H1 (cell line): ENCODE results near the gene GRID2. TPM values are rescaled to one million over a fixed set of nuclear protein-coding genes. Genes with fewer than 3 reads are reported as not detected.
A peak's percentile ranks its signal among the peaks of the same experiment; 100 is the strongest.

Experiments
- CTCF ChIA-PET: fragments of 300-600 bp; sonication (Branson Sonifier 250); formaldehyde crosslinking; loops from one replicate; lab custom pipeline; 2021; ENCODE audit not compliant: partially characterized antibody; lab: Charles Lee
- POLR2A ChIA-PET: fragments of 300-600 bp; sonication (Branson Sonifier 250); formaldehyde crosslinking; loops from one replicate; lab custom pipeline; 2021; ENCODE audit warnings: inconsistent platforms; ENCODE audit not compliant: partially characterized antibody; lab: Charles Lee
- DNase-seq, 2 experiments: peaks; one replicate each; pipeline versions ENCODE4 v3.0.0 to v3.0.0-alpha.2; 2010 to 2022; ENCODE audit warnings: low spot score in 2 of 2, low read depth in 1 of 2, mixed read lengths in 1 of 2
- FAIRE-seq: peaks from 2 replicates; lab custom pipeline; 2011; peaks lifted over from hg19 to GRCh38; lab: Jason Lieb, UNC
- H2AFZ ChIP-seq: 2 replicates; pipeline ENCODE4 v1.8.1; 2012; ENCODE audit warnings: low read length, inconsistent platforms
- H2AK5ac ChIP-seq: 2 replicates; pipeline ENCODE4 v1.6.1; 2013; ENCODE audit warnings: low read depth, low read length
- H2BK120ac ChIP-seq: replicated peaks from 2 replicates; pipeline ENCODE3; 2013; ENCODE audit warnings: low read depth, low read length, inconsistent platforms
- H2BK12ac ChIP-seq: 2 replicates; pipeline ENCODE4 v1.6.1; 2013; ENCODE audit warnings: low read depth, low read length
- H2BK15ac ChIP-seq: 2 replicates; pipeline ENCODE4 v1.6.1; 2013; ENCODE audit warnings: low read length
- H2BK20ac ChIP-seq: 2 replicates; pipeline ENCODE4 v1.6.1; 2013; ENCODE audit warnings: low read length
- H2BK5ac ChIP-seq: 2 replicates; pipeline ENCODE4 v1.6.1; 2013; ENCODE audit warnings: low read depth, low read length
- H3K14ac ChIP-seq: 2 replicates; pipeline ENCODE4 v1.6.1; 2013; ENCODE audit warnings: inconsistent platforms; ENCODE audit not compliant: insufficient read length
- H3K18ac ChIP-seq: 2 replicates; pipeline ENCODE4 v1.6.1; 2013; ENCODE audit warnings: low read length; ENCODE audit errors: extremely low read depth
- H3K23ac ChIP-seq: 2 replicates; pipeline ENCODE4 v1.6.1; 2013; ENCODE audit warnings: inconsistent platforms; ENCODE audit not compliant: insufficient read length
- H3K23me2 ChIP-seq: 2 replicates; pipeline ENCODE4 v1.6.1; 2013; ENCODE audit warnings: low read depth, low read length
- H3K27ac ChIP-seq: 2 replicates; pipeline ENCODE4 v1.6.1; 2011; ENCODE audit warnings: low read depth, low read length, inconsistent platforms
- H3K27me3 ChIP-seq, 4 experiments: replicated peaks in 1 of 4; 1 replicate in 1 of 4; 2 replicates in 3 of 4; pipeline versions ENCODE4 v1.6.1 to v1.8.1; 2011 to 2013; ENCODE audit warnings: low read length in 3 of 4, mild to moderate bottlenecking in 3 of 4, inconsistent platforms in 2 of 4, mixed read lengths in 2 of 4, moderate library complexity in 1 of 4; ENCODE audit not compliant: control insufficient read depth in 3 of 4, insufficient read depth in 3 of 4; ENCODE audit errors: extremely low read depth in 1 of 4
- H3K36me3 ChIP-seq, 4 experiments: 2 replicates each; pipeline versions ENCODE4 v1.6.1 to v1.8.1; 2011 to 2013; ENCODE audit warnings: mild to moderate bottlenecking in 4 of 4, low read length in 3 of 4, moderate library complexity in 2 of 4, control low read depth in 1 of 4, inconsistent platforms in 1 of 4; ENCODE audit not compliant: insufficient read depth in 4 of 4, control insufficient read depth in 2 of 4
- H3K4ac ChIP-seq: replicated peaks from 2 replicates; pipeline ENCODE3; 2013; ENCODE audit warnings: low read length, low read depth, mixed read lengths, inconsistent platforms; ENCODE audit not compliant: insufficient read length
- H3K4me1 ChIP-seq, 4 experiments: replicated peaks in 1 of 4; 1 replicate in 1 of 4; 2 replicates in 3 of 4; pipeline versions ENCODE4 v1.6.1 to v1.8.1; 2011 to 2013; ENCODE audit warnings: low read length in 3 of 4, inconsistent platforms in 2 of 4, mixed read lengths in 1 of 4; ENCODE audit not compliant: insufficient read depth in 4 of 4, control insufficient read depth in 3 of 4
- H3K4me2 ChIP-seq, 2 experiments: 2 replicates each; pipeline versions ENCODE4 v1.6.1 to v1.8.1; 2011 to 2013; ENCODE audit warnings: low read depth in 2 of 2, low read length in 2 of 2, control low read depth in 1 of 2, inconsistent platforms in 1 of 2, mild to moderate bottlenecking in 1 of 2; ENCODE audit not compliant: insufficient read depth in 1 of 2
- H3K4me3 ChIP-seq, 4 experiments: fragments of 200-600, 300-600 bp in 1 of 4; sonication (generic), shearing (Covaris generic), sonication (Bioruptor Twin) in 1 of 4; 2 replicates each; pipeline versions ENCODE4 v1.5.1 to v1.8.1; 2011 to 2016; ENCODE audit warnings: low read length in 4 of 4, low read depth in 3 of 4, control low read depth in 2 of 4, inconsistent platforms in 2 of 4, mild to moderate bottlenecking in 2 of 4, mixed read lengths in 1 of 4, moderate library complexity in 1 of 4; ENCODE audit not compliant: insufficient read depth in 2 of 4; ENCODE audit errors: extremely low read depth in 1 of 4
- H3K56ac ChIP-seq: replicated peaks from 2 replicates; pipeline ENCODE3; 2013; ENCODE audit warnings: low read depth, mild to moderate bottlenecking, mixed read lengths, low read length, inconsistent platforms; ENCODE audit not compliant: insufficient read length
- H3K79me1 ChIP-seq: 2 replicates; pipeline ENCODE4 v1.6.1; 2013; ENCODE audit warnings: low read depth, low read length, control low read depth
- H3K79me2 ChIP-seq, 2 experiments: 2 replicates each; pipeline versions ENCODE4 v1.6.1 to v1.8.1; 2012 to 2013; ENCODE audit warnings: low read length in 2 of 2, mild to moderate bottlenecking in 2 of 2, inconsistent platforms in 1 of 2; ENCODE audit not compliant: insufficient read depth in 2 of 2, control insufficient read depth in 1 of 2
- H3K9ac ChIP-seq, 4 experiments: replicated peaks in 1 of 4; 1 replicate in 1 of 4; 2 replicates in 3 of 4; pipeline versions ENCODE4 v1.6.1 to v1.8.1; 2011 to 2013; ENCODE audit warnings: low read depth in 3 of 4, low read length in 3 of 4, control low read depth in 2 of 4, mild to moderate bottlenecking in 2 of 4, moderate library complexity in 2 of 4, inconsistent platforms in 1 of 4; ENCODE audit errors: extremely low read depth in 1 of 4
- H3K9me3 ChIP-seq, 2 experiments: 2 replicates each; pipeline versions ENCODE4 v1.6.1 to v1.8.1; 2012 to 2013; ENCODE audit warnings: mild to moderate bottlenecking in 2 of 2, moderate library complexity in 2 of 2, control low read depth in 1 of 2, inconsistent platforms in 1 of 2, low read depth in 1 of 2, low read length in 1 of 2, mixed read lengths in 1 of 2; ENCODE audit not compliant: insufficient read depth in 2 of 2
- H4K20me1 ChIP-seq, 2 experiments: replicated peaks in 1 of 2; 2 replicates each; pipeline versions ENCODE3 to v1.8.1; 2011 to 2013; ENCODE audit warnings: inconsistent platforms in 2 of 2, low read length in 2 of 2, mild to moderate bottlenecking in 1 of 2; ENCODE audit not compliant: insufficient read depth in 2 of 2, control insufficient read depth in 1 of 2
- H4K5ac ChIP-seq: 2 replicates; pipeline ENCODE4 v1.6.1; 2013; ENCODE audit warnings: low read length, low read depth, mixed read lengths, inconsistent platforms; ENCODE audit not compliant: insufficient read length
- H4K8ac ChIP-seq: 2 replicates; pipeline ENCODE4 v1.8.0; 2013; ENCODE audit warnings: mild to moderate bottlenecking, moderate library complexity, low read length, inconsistent platforms; ENCODE audit not compliant: insufficient read depth; ENCODE audit errors: extremely low read depth
- H4K91ac ChIP-seq: replicated peaks from 2 replicates; pipeline ENCODE3; 2013; ENCODE audit warnings: low read length, mixed read lengths, inconsistent platforms; ENCODE audit not compliant: insufficient read length
- BRCA1 ChIP-seq: IDR thresholded peaks from 2 replicates; pipeline ENCODE4 v1.6.1; 2012; ENCODE audit warnings: low read depth, low read length, improper control_type of control experiment
- CHD2 ChIP-seq: IDR thresholded peaks from 2 replicates; pipeline ENCODE4 v1.6.1; 2012; ENCODE audit warnings: low read length, improper control_type of control experiment
- SIX5 ChIP-seq: IDR thresholded peaks from 2 replicates; pipeline ENCODE4 v1.6.1; 2011; ENCODE audit warnings: mild to moderate bottlenecking, low read depth, low read length
- SP1 ChIP-seq: IDR thresholded peaks from 2 replicates; pipeline ENCODE4 v1.6.1; 2011; ENCODE audit warnings: low read depth, low read length
- WGBS, 2 experiments: shearing (Covaris generic) in 1 of 2; methylation state at CpG; one replicate each; pipeline versions ENCODE4 v1.1.6 to v1.1.7; 2013 to 2015; ENCODE audit warnings: low lambda C conversion rate in 2 of 2, mixed read lengths in 2 of 2, inconsistent platforms in 1 of 2, low coverage in 1 of 2, missing lambda C conversion rate in 1 of 2; ENCODE audit not compliant: insufficient replicate concordance in 2 of 2, insufficient coverage in 1 of 2, insufficient read length in 1 of 2; ENCODE audit errors: extremely low coverage in 1 of 2, missing lambda C conversion rate in 1 of 2; 5-methylcytosine and 5-hydroxymethylcytosine counted together
- polyA plus RNA-seq, 7 experiments: library from polyadenylated mRNA; depleted of rRNA in 3 of 7; stranded (reverse) in 5 of 7; unstranded in 2 of 7; fragments of >200 nt in 5 of 7; fragments of 200-250 nt in 2 of 7; gene quantifications; 1 replicate in 5 of 7; 2 replicates in 1 of 7; 4 replicates in 1 of 7; pipeline versions ENCODE4 v1.2.1 to v1.2.3, GENCODE V29; 2011 to 2013; ENCODE audit warnings: missing spikeins in 2 of 7, mixed read lengths in 2 of 7
- total RNA-seq: library from RNA; stranded (reverse); fragmentation: NEBNext Ultra II Directional; extraction: Animal tissue kit (Norgen Biotek cat#: 25700); gene quantifications from 2 replicates; pipeline ENCODE4 v1.2.1, GENCODE V29; 2021
- TF ChIP-seq, protein P1 (sequence below): IDR thresholded peaks from 2 replicates; pipeline ENCODE4 v1.6.1; 2012; ENCODE audit warnings: inconsistent platforms
- TF ChIP-seq, protein P2 (sequence below): IDR thresholded peaks from 2 replicates; pipeline ENCODE4 v1.6.1; 2011; ENCODE audit warnings: low read depth, mild to moderate bottlenecking, low read length; ENCODE audit not compliant: insufficient read depth
- TF ChIP-seq, protein P3 (sequence below): IDR thresholded peaks from 2 replicates; pipeline ENCODE4 v1.6.1; 2011; ENCODE audit warnings: low read length, improper control_type of control experiment

The GRID2 gene
- total and polyA plus RNA-seq, 2 of the 8 experiments (the other 6 are each of a cell fraction or from before 2014, with no cell fraction given) = 31.1 to 81.9 TPM

DNA sequence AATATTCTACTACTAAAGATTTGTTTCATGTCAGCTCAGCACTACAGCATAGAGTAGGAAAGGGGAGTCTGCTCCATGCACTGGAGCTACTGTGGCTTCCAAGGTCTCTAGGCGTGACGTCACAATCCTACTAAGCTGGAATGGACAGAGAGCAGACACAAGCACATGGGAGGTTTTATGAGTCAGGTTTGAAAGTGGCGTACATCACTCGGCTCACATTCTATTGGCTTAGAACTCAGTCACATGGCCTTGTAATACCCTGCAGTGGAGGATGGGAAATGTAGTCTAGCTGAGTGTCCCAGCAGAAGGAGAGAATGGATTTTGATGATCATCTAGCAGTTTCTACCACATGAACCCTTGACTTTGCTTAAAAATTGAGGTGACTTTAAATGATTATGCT lies 899.9 kb downstream of the GRID2 start:
- no peak overlapping the region for H3K4me3 ChIP-seq
- FAIRE-seq (peak; percentile 71), DNase-seq (no peak)
- H3K4me1 ChIP-seq = peaks cover 0 to 6% (median 3%) of the 10 kb centered on the region in 4 experiments; a peak in 4 of 7 replicates
- no peaks in the 10 kb centered on the region for H3K79me2 ChIP-seq
- no peak overlapping the region for H4K91ac ChIP-seq
- no peak overlapping the region for H3K18ac ChIP-seq
- no peak overlapping the region for H2BK20ac ChIP-seq
- no peak overlapping the region for H3K56ac ChIP-seq
- no peaks in the 10 kb centered on the region for H3K9me3 ChIP-seq
- H4K8ac ChIP-seq = no peak overlapping the region
- ChIA-PET CTCF (interaction anchor here (0.9 kb wide), 1 partner anchor 79 kb away, joined by 3 read pairs; no protein-coding TSS in a partner anchor), POLR2A (no interaction called here)
- no peak overlapping the region for H2AFZ ChIP-seq
- peaks cover 2% of the 10 kb centered on the region; the same call in 1 of the 2 replicates for H3K23me2 ChIP-seq
- H3K27ac ChIP-seq = no peak overlapping the region
- no peak overlapping the region for H3K14ac ChIP-seq
- no peak overlapping the region for H3K9ac ChIP-seq
- no peak overlapping the region for H2BK12ac ChIP-seq
- H2BK120ac ChIP-seq = no peak overlapping the region
- no peak overlapping the region for H2AK5ac ChIP-seq
- no peak overlapping the region for H4K5ac ChIP-seq
- H3K27me3 ChIP-seq = no peaks in the 10 kb centered on the region
- H2BK15ac ChIP-seq = no peak overlapping the region
- H3K36me3 ChIP-seq = no peaks in the 10 kb centered on the region; a peak in 1 of 8 replicates
- H4K20me1 ChIP-seq = peaks cover 0 to 2% of the 10 kb centered on the region in 2 experiments
- 75% methylated on average over 4 of the region's 4 CpGs; no CpG with 5 or more reads in 1 of the 2 experiments for WGBS, 2 experiments
- no peak overlapping the region for H3K23ac ChIP-seq
- H3K79me1 ChIP-seq = no peaks in the 10 kb centered on the region
- H2BK5ac ChIP-seq = no peak overlapping the region
- no peak overlapping the region for H3K4ac ChIP-seq
- no peak overlapping the region for H3K4me2 ChIP-seq
- TF ChIP-seq, protein P1, sequence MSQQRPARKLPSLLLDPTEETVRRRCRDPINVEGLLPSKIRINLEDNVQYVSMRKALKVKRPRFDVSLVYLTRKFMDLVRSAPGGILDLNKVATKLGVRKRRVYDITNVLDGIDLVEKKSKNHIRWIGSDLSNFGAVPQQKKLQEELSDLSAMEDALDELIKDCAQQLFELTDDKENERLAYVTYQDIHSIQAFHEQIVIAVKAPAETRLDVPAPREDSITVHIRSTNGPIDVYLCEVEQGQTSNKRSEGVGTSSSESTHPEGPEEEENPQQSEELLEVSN = no peak
- TF ChIP-seq SIX5 (peak; percentile 61), SP1 (0 out of 2 replicates have a peak, but pooled peaks have one; percentile 16), CHD2 (no peak), BRCA1 (no peak)
- TF ChIP-seq, protein P2, sequence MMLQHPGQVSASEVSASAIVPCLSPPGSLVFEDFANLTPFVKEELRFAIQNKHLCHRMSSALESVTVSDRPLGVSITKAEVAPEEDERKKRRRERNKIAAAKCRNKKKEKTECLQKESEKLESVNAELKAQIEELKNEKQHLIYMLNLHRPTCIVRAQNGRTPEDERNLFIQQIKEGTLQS = peak; percentile 63; the same call in 1 of the 2 replicates
- TF ChIP-seq, protein P3, sequence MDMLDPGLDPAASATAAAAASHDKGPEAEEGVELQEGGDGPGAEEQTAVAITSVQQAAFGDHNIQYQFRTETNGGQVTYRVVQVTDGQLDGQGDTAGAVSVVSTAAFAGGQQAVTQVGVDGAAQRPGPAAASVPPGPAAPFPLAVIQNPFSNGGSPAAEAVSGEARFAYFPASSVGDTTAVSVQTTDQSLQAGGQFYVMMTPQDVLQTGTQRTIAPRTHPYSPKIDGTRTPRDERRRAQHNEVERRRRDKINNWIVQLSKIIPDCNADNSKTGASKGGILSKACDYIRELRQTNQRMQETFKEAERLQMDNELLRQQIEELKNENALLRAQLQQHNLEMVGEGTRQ = peak; percentile 80
